NCI-H526 (cell line): Measurements from ENCODE around the gene EGFLAM.

Source experiments
- DNase-seq, 2 experiments: peaks; one replicate each; lab custom pipeline; 2025; lab: John Stamatoyannopoulos, UW

The EGFLAM gene

GRCh38 chr5:38448568-38449350 is 190.4 kb downstream of the EGFLAM start:
- DNase-seq = no peak

DNA sequence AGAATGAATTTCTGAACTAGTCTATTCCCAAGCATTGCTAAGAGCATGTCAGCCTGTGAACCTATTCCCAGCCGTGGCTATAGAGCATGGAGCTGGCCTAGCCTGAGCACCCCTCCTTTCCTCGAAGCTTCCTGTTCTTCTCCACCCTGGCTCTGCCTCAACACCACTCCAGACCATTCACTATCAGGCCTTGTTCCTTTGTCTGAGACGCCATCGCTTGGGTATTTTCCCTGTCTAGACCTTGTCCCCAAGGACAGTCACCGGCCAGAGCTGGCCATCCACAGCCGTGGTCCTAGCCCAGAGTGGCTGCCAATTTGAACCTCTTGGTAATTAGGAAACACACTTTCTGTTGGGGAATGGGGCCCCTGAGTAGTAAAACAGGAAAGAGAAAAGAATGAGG is 192.3 kb downstream of the EGFLAM start:
- no peak for DNase-seq

DNA sequence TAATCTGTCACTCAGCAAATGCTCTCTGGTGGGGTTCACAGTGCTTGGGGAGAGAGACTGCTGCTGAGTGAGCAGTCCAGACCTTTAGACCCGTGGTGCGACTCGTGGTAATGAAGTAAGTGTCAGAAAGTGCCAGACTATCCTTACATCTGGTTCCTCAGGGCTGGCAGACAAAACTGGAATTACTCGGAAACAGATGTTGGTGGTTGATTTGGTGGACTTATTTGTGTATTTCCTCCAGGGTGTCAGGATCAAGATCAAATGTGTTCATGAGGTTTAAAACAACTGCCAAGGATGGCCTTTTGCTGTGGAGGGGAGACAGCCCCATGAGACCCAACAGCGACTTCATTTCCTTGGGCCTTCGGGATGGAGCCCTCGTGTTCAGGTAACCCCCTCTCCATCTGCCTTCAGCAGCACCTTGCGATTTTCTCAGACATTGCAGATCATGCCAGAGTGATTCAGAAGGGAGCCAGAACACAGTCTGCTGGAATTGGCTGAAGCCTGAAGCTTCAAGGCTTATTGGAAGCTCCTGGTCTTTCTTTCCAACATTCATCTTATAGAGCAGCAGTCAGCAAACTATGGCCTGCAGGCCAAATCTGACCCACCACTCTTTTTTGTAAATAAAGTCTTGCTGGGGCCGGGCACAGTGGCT is 192.8 kb downstream of the EGFLAM start:
- no peak for DNase-seq

- DNase-seq = no peak
Measured at GRCh38 chr5:38452201-38452600, 193.8 kb downstream of the EGFLAM start.

GRCh38 chr5:38453506-38453905 is 195.1 kb downstream of the EGFLAM start:
- DNase-seq = no peak

DNA sequence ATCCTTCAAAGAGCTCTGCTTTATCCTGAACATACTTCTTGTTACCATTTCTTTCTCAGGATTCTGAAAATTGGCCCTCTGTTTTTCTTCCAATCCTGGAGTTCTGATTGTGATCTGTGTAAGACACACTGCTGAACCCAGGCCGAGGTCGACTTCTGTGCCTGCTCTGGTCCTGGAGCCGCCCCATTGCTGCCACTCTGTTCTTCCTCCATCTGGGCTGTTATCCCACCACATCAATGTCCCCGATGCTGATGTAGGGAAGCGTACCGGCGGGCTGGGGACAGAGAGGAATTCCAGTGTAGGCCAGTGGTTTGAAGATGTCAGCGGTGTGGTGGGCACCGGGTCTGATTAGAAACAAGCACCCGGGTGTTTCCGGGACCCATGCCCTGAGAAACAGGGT is 195.6 kb downstream of the EGFLAM start:
- no peak for DNase-seq

DNA sequence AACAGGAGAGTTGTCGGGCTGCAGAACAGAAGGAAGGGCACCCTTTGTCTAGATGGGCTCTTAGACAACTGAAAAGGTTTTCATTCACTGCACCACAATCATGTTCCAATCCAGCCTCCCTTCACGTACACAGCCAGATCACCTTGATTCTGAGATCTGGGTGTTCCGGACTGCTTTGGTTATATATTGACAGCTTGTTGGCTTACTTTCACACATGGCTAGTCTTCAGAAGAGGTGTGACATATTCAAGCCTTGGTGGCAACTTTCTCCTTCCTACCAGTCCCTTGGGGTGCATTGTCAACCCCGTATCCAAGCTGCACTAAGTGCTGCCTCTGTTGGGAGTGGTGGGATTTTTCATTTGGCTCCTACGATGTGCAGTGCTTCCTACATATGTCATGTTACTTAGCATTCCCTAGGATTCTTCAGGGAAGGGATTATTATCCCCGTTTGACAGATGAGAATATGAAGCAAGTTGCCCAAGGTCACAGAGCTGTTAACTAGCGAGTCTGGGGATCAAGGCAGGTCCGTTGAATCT is 197.5 kb downstream of the EGFLAM start:
- DNase-seq = no peak

- DNase-seq = no peak
Measured at GRCh38 chr5:38456657-38457399, 198.5 kb downstream of the EGFLAM start.

GRCh38 chr5:38458174-38458573 is 199.8 kb downstream of the EGFLAM start:
- no peak for DNase-seq

DNA sequence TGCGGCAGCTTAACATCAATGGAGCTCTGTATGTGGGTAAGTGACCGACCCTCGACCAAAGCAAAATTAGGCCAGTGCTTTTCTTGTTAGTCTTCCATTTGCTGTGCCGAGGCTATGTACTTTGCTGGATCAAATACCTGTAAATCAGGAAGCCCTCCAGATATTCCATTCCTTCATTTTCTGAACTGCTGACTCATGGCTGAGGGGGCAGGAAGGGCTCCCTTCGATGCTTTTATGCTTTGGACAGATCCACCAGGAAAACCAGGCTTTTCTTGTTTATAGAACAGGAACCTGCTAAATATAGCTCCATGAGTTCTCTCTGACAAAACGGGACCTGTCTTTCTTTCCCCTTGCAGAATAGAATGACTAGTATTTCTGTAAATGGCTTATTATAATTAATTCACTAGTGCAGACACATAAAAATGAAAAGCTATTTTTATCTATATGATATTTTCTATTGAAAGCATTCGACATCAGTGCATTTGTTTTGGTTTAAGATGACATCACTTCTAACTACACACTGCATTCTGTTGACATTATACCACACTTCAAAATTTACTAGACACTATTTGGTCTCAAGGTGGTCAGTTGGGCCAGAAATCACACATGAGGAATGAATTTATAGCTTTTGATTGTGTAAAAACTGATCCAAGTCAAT is 204.7 kb downstream of the EGFLAM start:
- no peak for DNase-seq

DNA sequence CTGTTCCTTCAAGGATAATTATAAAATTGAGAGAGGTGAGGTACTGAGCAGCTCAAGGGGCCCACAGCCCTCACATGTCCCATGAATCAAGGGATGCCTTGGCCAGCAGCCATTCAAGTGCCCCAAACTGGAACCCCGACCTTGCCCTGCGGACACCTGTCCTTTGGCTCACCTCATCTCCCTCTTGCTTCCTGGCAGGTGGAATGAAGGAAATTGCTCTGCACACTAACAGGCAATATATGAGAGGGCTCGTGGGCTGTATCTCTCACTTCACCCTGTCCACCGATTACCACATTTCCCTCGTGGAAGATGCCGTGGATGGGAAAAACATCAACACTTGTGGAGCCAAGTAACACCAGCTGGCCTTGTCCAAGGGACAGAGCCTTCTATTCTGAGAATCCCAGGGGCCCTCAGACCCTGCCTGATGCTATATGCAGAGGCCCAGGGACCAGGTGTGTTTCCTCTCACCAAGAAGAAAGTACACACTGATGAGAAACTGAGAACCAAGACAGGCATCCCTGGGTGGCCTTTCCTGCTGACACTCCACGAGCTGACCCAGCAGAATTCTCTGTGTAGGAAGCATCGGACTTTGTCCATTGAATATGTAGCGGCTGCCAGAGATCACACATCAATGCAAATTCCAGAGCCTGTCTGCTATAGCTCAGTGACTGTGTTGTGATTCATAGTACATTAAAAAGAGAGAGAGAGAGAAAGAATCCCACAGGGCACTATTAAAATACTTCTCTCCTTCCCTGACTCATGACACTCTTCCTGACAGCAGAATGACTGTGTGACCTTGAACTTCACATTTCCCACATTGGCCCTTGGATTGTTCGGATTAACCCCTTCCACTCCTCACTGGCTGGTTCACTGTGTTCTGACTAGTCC is 205.5 kb downstream of the EGFLAM start:
- DNase-seq = peak in 1 of 2 experiments; percentile 15

GRCh38 chr5:38465061-38465460 is 206.7 kb downstream of the EGFLAM start:
- no peak for DNase-seq

GRCh38 chr5:38465702-38466423 is 207.5 kb downstream of the EGFLAM start:
- no peak for DNase-seq

DNA sequence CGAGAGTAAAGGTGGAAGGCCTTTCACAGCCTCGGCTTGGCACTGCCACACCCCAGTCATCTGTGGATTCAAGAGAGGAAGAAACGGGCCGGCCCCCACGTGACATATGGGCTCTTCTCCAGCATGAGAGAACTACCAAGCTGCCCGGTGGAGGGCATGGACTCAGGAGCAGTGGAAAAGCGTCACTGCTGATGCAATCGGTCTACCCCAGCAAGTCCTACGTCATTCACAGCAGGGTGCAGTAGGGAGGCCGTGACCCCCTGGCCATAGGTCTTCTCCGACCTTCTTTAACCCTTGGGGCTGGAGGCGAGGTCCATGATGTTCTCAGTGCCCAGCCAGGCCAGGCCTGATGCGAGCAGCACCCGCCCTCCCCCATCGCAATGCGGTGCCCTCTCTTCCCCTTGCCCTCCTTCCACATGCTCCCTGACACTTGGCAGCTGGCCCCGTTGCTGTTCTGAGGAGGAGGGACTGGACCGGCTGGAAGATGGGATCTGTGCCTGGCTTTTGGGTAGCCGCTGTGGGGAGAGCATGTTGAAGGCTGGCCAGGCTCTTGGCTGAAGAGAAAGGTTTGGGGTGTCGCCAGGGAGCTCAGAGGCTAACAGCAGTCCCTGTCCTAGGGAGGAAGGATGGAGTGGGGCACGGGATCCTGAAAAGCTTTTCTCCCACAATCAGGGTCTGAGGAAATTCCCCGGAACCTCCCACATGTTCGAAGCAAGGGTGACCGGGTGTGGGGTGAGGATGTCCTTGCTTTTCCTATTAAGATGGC is 208.2 kb downstream of the EGFLAM start:
- no peak for DNase-seq

DNA sequence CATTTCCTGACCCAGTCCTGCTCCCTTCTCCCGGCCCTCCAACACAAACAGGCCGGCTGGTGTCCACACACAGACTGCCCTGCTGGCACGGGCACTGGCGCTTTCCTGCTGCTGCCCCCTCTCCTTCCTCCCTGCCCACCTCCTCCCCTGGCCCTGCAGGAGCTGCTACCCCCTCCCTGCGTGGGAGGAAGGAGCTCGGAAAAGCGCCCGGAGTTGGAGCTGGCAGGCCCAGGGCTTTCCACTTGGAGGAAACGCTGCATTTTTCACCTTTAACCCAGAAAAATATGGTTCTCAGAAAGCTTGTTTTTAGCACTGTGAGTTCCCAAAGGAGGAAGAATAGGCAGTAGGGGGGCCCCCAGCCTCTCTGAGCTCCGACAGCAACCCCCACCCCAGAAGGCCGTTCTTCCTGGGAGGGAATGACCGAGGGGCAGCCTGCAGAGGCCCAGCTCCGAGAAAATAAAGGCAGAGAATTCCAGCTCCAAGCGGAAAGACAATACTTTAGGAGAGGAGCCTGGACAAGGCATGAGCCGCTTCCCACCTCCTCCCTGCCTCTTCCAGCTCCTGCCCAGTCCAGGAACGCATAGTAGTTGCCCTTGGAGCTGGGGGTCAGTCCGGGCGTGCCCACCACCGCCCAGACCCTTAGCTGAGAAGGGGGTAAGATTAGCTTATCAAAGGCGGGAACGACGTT is 209.1 kb downstream of the EGFLAM start:
- no peak for DNase-seq

DNA sequence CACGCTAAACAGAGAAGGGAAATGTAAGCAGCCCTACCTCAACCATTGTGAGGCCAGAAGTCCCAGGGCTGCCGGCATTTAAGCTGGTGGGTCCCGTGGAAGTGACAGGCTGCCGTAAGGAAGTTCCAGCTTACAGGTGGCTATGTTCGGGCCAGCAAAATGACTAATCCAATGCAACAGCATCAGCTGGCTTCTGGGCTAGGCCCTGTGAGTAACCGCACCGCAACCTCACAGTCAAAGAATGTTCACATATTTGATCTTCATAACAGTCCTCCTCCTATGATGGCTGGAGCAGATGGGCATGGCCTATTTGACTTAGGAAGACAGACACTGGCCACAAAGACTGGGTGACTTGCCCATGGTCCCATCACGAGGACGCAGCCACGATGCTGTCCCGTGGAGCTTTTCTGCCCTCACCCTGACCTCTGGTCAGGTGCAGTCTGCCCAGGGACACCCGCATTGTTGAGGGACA is 209.9 kb downstream of the EGFLAM start:
- no peak for DNase-seq

DNA sequence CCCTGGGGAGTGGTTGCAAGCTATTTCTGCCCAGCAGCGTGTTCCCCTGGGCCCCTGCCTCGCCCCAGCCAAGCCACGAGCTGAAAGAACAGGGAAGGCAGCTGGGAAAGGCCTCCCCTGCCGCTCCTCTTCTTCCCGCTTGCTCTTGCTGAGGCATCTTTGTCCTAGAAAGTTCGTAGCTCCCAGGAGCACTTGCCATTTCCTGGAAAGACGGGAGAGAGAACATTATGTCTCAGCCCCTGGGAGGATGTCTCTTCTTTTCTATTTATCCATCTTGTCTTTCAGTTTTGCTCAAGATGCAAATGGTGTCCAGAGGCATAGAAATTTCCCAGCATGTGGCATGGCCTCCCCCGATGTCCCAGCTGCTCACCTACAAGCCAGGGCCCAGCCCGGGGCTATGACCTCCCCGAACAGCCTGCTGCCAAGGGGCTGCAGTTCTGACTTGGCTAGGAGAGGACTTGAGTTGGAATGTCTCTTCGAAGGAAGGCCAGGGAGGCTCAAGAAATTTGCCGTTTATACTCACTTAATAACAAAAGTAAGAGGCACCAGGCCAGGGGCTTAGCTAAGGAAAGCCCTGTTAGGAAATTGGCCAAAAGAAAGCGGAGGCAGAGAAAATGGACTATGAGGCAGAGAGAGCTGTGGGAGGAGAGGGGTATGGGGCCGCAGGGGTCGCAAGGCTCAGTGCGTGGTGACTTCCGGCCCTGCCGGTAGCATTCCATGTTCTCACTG is 210.8 kb downstream of the EGFLAM start:
- no peak for DNase-seq

GRCh38 chr5:38469707-38470267 is 211.4 kb downstream of the EGFLAM start:
- no peak for DNase-seq
